H7 (cell line): ENCODE results near the gene ROBO4. TPM values are rescaled to one million over a fixed set of nuclear protein-coding genes. Genes with fewer than 3 reads are reported as not detected.

Experiments used
- DNase-seq: peaks from one replicate; pipeline ENCODE4 v3.0.0; 2012
- H3K27me3 ChIP-seq: 2 replicates; pipeline ENCODE4 v1.6.0; 2011; ENCODE audit warnings: mild to moderate bottlenecking, low read length; ENCODE audit not compliant: control insufficient read depth, insufficient read depth
- H3K36me3 ChIP-seq: replicated peaks from 2 replicates; pipeline ENCODE4 v1.5.1; 2011; ENCODE audit warnings: low read length; ENCODE audit not compliant: control insufficient read depth, insufficient read depth
- H3K4me3 ChIP-seq: 2 replicates; pipeline ENCODE4 v1.5.1; 2011; ENCODE audit warnings: low read depth, mild to moderate bottlenecking, control low read depth, low read length, moderate library complexity; ENCODE audit not compliant: insufficient read depth
- total RNA-seq: library from RNA; depleted of rRNA; stranded (reverse); fragments of >200 nt; shearing (Covaris generic); gene quantifications from 2 replicates; pipeline ENCODE4 v1.2.3, GENCODE V29; 2014; rRNA removed

ROBO4 gene
- total RNA-seq, 1 experiment from 2014 or later, result not detected

DNA sequence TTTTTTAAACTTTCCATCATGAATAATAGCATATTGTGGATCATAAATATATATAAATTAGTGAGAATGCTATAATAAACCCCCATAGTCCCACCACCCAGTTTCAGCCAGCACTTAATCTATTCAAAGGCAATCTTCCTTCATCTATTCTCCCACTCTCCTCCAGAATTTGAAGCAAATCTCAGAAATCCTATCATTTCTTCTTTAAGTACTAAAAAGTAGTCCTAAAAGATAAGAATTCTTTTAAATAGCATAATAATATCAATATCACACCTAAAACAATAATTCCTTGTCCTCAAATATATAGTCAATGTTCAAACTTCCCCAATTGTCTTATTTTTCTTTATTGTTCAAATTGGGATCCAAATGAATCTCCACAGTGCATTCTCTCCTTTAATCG lies 57.0 kb downstream of the ROBO4 start:
- no peaks in the 10 kb centered on the region for H3K36me3 ChIP-seq
- DNase-seq, result no peak
- peaks cover 88% of the 10 kb centered on the region for H3K27me3 ChIP-seq

DNA sequence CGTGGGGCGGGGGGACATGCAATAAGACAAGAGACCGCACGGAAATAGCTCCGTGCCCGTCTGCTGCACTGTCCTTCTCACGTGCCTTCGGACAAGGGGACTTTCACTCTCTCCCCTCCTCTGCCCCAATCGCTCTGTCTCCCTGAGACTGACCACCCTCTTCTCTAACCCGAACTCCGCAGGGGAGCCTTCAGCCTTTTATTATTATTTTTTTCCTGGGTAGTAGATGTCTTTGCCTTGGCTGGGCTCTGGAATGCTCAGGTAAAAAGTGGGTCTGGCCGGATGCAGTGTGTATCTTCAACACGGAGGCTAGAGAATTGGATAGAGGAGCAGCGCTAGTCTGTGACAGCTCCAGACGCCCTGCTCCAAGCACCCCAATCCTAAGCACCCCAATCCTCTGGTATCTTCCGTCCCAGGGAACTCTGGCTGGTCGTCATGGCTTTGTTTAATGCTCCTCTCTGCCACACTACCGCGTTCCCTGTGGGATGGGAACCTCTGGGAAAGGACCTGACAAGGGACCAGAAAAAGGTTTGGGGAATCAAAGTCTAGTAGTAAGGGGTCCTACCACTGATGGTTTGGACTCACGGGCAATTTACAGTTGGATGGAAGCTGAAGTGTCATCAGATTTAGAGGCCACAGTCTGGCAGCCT lies 57.6 kb downstream of the ROBO4 start:
- DNase-seq, result no peak
- H3K36me3 ChIP-seq, result no peaks in the 10 kb centered on the region
- peaks cover 85% of the 10 kb centered on the region for H3K27me3 ChIP-seq
- peak overlapping the region; percentile 31 for H3K4me3 ChIP-seq

More for the DNA sequence above, 57.0 kb downstream of the ROBO4 start:
- no peak overlapping the region for H3K4me3 ChIP-seq

DNA sequence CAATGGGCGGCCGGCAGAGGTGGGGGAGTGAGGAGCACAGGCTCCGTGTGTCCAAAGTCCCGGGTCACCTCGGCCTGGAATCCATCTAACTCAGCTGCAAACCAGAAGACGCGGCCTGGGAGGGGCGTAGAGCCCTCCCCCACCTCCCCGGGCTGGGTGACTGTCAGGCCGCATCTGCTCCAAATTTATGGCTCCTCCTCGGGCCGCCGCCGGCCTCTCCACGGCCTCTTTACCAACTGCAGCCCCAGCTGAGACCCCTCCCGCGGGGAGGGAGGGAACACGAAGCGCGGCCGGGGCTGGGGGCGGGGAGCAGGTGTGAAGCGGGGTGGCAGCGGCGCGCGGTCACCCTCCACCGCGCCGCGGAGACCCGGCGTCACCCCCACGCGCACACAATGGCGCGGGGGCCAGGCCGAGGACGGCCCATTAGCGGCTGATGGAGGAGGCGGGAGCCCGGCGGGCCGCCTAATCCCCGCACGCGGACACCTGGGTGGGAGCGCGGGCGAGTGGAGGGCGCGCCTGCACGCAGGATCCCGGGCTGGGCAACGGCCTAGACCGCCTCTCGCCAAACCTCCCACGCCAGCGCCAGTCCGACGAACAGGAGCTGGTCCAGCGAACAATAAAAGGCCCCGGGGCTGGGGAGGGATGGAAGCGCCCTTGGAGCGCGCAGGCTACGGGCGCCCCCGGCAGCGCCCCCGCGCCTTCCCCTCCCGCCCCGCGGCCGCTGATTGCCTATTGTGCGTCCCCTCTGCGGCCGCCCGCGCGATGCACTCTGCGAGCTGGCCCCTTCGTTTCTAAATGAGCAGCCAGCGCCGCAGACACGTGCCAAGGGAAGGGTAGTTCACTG lies 58.3 kb downstream of the ROBO4 start:
- H3K4me3 ChIP-seq, result peak overlapping the region; percentile 31
- peak; percentile 84 for DNase-seq
- H3K27me3 ChIP-seq, result peaks cover 78% of the 10 kb centered on the region
- no peaks in the 10 kb centered on the region for H3K36me3 ChIP-seq

DNA sequence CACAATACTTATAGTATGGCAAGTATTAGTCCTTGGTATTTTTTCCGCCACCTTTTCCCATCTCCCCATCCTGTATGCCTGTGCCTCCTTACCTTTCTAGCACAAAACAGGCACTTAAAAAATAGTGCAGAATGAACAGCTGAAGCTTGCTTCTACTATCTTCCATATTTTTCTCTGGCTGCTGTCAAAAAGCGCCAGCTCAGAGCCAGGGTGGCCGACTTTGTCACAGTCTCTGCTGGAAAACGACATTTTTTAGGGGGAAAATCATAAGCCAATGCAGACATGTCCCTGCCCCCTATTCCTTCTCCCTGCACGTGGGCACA lies 58.9 kb downstream of the ROBO4 start:
- no peak overlapping the region for H3K4me3 ChIP-seq
- peaks cover 72% of the 10 kb centered on the region for H3K27me3 ChIP-seq
- no peak for DNase-seq
- H3K36me3 ChIP-seq, result no peaks in the 10 kb centered on the region

DNA sequence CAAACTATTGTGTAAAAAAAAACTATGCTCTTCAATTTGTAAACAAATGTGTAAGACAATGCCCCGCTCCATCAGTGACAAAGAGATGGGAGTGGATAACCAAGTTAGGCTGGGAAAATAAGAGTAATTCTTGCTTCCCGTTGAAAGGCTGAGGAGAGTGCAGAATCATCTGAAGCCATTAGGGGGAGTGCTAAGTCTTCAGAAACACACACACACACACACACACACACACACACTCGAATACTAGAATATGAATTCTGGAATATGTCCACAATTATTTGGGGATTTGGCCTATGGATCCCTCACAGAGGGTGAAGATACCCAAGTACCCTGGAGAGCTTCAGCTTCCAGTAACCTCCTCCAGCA lies 60.2 kb downstream of the ROBO4 start:
- Histone ChIP-seq H3K27me3 (peaks cover 59% of the 10 kb centered on the region), H3K36me3 (no peaks in the 10 kb centered on the region), H3K4me3 (no peak overlapping the region)
- DNase-seq, result peak; percentile 76

DNA sequence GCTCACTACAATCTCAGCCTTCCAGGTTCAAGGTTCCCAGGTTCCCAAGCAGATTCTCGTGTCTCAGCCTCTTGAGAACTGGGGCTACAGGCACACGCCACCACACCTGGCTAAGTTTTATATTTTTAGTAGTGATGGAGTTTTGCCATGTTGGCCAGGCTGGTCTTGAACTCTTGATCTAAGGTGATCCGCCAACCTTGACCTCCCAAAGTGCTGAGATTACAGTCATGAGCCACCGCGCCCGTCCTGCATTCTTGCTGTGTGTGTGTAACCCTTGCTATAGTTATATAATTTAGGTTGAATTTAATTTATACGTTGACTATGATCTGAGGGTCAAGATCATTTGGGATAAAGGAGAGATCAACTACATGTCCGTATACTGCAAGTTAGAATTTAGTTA lies 61.7 kb downstream of the ROBO4 start:
- Histone ChIP-seq H3K27me3 (peaks cover 45% of the 10 kb centered on the region), H3K36me3 (no peaks in the 10 kb centered on the region), H3K4me3 (no peak overlapping the region)
- DNase-seq, result no peak

DNA sequence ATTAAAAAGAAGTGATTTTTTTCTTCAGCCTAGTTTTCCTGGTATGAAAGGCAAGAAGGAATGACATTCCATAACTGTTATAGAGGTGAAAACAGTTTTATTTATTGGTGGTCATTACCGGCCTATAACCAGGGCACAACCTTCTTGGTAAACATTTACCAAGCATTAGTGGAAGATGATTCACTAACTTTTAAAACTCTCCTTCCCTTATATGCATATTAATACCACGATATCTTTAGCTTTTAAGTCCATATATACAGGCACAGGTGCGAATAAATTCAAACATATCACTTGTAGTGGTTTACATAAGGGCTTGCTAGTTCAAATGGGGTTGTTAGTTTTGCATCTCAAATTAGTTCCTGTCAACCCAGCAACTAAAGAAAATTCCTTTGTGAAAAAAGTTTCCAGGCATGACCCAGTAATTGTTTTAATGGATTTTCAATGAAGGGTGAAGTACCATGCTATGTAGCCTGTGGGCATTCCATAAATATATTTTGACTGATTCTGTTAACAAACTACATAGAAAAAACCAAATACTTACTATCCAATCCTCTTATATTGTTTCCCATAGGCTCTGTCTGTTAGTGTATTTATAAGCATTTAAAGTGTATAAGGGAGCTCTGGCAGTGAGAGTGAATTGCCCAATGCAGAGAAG lies 63.0 kb downstream of the ROBO4 start:
- no peaks in the 10 kb centered on the region for H3K36me3 ChIP-seq
- DNase-seq, result no peak
- no peak overlapping the region for H3K4me3 ChIP-seq
- peaks cover 32% of the 10 kb centered on the region for H3K27me3 ChIP-seq

Other genes starting within 250 kb of the ROBO4 start
- 1.6 and 2.6 TPM in 2 replicates for gene SIAE, start 224.1 kb downstream of the ROBO4 start, total RNA-seq
- 9.6 and 9.8 TPM in 2 replicates for gene SPA17, start 224.0 kb downstream of the ROBO4 start, total RNA-seq
- 0.80 and 0.85 TPM in 2 replicates for gene NRGN, start 157.9 kb downstream of the ROBO4 start, total RNA-seq
- gene VSIG2, start 145.6 kb downstream of the ROBO4 start, total RNA-seq, result 0.48 and 0.90 TPM in 2 replicates
- 0.38 and 0.85 TPM in 2 replicates for gene ESAM, start 135.6 kb downstream of the ROBO4 start, total RNA-seq
- gene MSANTD2, start 97.5 kb downstream of the ROBO4 start, total RNA-seq, result 10.3 and 18.3 TPM in 2 replicates
- gene ROBO3, start 32.4 kb downstream of the ROBO4 start, total RNA-seq, result 26.1 and 31.0 TPM in 2 replicates
- gene HEPN1, start 21.4 kb upstream of the ROBO4 start, total RNA-seq, result not detected in 2 replicates
- gene HEPACAM, start 38.2 kb upstream of the ROBO4 start, total RNA-seq, result not detected in 2 replicates
- 1.2 and 3.0 TPM in 2 replicates for gene CCDC15, start 56.3 kb upstream of the ROBO4 start, total RNA-seq
- 0.73 and 0.89 TPM in 2 replicates for gene SLC37A2, start 165.4 kb upstream of the ROBO4 start, total RNA-seq
- gene TMEM218, start 213.8 kb upstream of the ROBO4 start, total RNA-seq, result 22.7 and 31.9 TPM in 2 replicates